GM18508 (cell line): ENCODE measurements around the gene PLEKHM2.

Source experiments
- ATAC-seq: cut with Tn5 transposase; IDR thresholded peaks from one replicate; pipeline ENCODE4 v1.9.1; 2021; ENCODE audit warnings: moderate number of reproducible peaks; ENCODE audit not compliant: insufficient read depth, unreplicated experiment

Gene PLEKHM2

GRCh38 chr1:15777909-15778707 is 94.0 kb downstream of the PLEKHM2 start:
- no peak for ATAC-seq
